ENCODE results near the gene PCGF5. TPM values are rescaled to one million over a fixed set of nuclear protein-coding genes. Genes with fewer than 3 reads are reported as not detected.
"Not testable (repeated sequence)": the region's sequence is repeated elsewhere in the genome, so short reads cannot be mapped to it uniquely, and the experiment has no call there.

The PCGF5 gene
- 6.9 TPM for polyA plus RNA-seq (2013, experiment 1 of 4)
- polyA plus RNA-seq (2013, experiment 2 of 4): 8.4 TPM
- 11.4 TPM for polyA plus RNA-seq (2013, experiment 3 of 4)
- 14.1 TPM for polyA plus RNA-seq (2013, experiment 4 of 4)

DNA sequence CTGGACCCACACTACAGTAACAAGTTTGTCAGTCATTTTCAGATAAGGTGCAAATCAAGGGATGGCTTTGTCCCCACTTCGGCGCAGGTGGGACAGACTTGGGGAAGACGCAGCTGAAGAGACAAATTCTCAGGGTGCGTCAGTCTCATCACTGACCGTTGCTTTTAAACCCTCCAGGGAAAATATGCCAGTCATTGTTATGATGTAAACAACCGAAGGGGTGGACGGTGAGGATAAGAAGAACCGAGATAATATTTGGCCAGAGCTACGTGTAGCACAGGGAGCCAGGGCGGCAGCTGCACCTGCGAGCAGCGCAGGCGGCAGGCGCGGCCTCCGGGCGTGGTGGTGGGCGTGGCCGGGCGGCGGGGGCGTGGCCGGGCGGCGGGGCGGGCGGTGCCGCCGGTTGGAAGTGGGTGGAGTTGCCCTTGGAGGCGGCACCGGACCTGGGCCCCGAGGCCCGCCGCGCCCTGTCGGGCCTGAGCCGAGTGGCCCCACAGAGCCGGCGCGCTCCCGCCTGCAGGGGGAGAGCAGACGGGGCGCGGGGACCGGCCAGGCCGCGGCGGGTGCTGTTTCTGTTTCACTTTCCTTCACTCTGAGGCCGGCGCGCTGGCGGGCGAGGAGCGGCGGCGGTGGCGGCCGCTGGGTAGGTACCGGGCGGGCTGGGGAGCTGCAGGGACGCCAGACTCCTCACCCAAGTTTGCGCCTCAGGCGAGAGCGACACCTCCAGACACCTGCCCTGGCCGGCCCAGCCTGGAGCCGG, at the start of gene PCGF5:
PCGF5 (plus strand) TSS at position 470 of the 760 bp plus-strand sequence. CDS start 2,209 bp downstream, outside the sequence.
- no peak within 1 kb of the TSS for H3K27ac ChIP-seq (ENCODE audit: insufficient read depth, low read depth, low read length, poor library complexity, severe bottlenecking)

DNA sequence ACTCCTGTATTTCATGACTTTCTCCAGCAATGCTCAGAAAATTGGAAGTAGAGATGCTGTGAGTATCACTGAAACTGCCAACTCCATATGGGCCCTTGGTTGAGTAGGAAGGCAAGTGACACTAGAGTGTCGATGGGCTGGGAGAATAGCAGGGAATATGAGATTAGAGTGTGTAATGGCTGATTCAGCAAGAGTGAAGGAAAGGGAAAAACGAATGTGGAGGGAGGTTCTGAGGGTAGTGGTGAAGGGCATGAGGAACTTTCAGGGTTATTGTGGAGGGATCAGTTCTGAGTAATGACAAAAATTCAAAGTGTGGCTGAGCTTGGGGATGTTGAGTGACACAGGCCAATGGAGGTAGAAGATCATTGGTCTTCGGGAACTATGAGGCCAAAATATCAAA, 49.0 kb upstream of the PCGF5 start:
- Histone ChIP-seq H3K4me1 (ENCODE audit: control insufficient read depth, insufficient read depth, low read length) (no peaks in the 10 kb centered on the region), H3K27me3 (ENCODE audit: control insufficient read depth, insufficient read depth, low read length, poor library complexity, severe bottlenecking) (peaks cover 19% of the 10 kb centered on the region), H3K9me3 (ENCODE audit: control insufficient read depth, low read length) (no peaks in the 10 kb centered on the region), H3K36me3 (ENCODE audit: control insufficient read depth, insufficient read depth, low read length) (no peaks in the 10 kb centered on the region), H3K27ac (ENCODE audit: insufficient read depth, low read depth, low read length, poor library complexity, severe bottlenecking) (no peak overlapping the region), H3K4me3 (ENCODE audit: insufficient read depth, low read depth, low read length) (no peak overlapping the region)
- 84 to 90% methylated on average over 3 of the region's 3 CpGs for WGBS, 2 experiments

More for the DNA sequence above, at the start of gene PCGF5:
- Histone ChIP-seq H3K4me3 (ENCODE audit: insufficient read depth, low read depth, low read length) (peak within 1 kb of the TSS; percentile 79), H3K9me3 (ENCODE audit: control insufficient read depth, low read length) (no peaks in the 10 kb centered on the region), H3K4me1 (ENCODE audit: control insufficient read depth, insufficient read depth, low read length) (peaks cover 2% of the 10 kb centered on the region), H3K27me3 (ENCODE audit: control insufficient read depth, insufficient read depth, low read length, poor library complexity, severe bottlenecking) (peaks cover 52% of the 10 kb centered on the region), H3K36me3 (ENCODE audit: control insufficient read depth, insufficient read depth, low read length) (no peaks in the 10 kb centered on the region)
- 2% methylated on average over 66 of the region's 66 CpGs for WGBS, 2 experiments

DNA sequence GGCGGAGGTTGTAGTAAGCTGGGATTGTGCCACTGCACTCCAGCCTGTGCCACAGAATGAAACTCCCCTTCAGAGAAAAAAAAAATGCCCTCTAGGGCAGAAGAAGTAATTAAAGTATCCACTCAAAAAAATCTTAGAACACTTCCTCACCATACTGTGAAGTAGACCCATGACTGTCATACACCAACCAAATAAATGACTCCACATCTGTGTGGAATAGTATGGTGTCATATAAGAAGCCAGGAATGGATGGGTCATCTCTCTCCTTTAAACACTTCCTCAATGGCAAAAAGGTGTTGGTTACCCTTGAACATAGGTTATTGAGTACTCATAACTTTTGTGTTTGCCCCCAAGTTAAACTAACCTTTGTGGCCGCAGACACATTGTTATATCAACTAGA, 48.1 kb upstream of the PCGF5 start:
- H3K9me3 ChIP-seq (ENCODE audit: control insufficient read depth, low read length): no peaks in the 10 kb centered on the region
- H3K36me3 ChIP-seq (ENCODE audit: control insufficient read depth, insufficient read depth, low read length): no peaks in the 10 kb centered on the region
- 96 to 98% methylated on average over 2 of the region's 2 CpGs for WGBS, 2 experiments

DNA sequence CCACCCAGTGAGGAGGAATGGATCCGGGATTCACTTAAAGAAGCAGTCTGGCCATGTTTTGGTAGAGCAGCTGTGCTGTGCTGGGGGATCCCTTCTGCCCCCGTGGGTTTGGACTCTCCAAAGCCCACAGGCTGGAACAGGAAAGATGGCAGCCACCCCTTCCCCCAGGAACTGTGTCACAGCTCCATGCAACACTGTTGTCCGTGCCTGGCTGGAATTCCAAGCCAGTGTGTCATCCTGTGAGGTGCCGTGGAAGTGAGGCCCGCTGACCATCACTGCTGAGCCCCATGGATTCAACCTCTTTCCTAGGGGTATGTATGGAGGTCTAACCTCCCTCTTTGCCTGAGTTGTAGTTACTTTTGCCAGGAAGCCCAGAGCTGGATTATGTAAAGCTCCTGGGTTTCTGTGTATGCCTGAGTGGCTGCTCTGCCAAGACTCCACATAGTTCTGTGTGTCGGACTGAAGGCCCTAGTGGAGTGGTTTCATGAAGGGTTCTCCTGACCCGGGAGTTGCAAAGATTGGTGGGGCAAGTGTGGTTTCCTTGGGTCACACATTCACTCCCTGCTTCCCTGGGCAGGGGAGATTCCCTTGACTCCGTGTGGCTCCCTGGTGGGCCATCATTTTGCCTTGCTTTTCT, 35.1 kb upstream of the PCGF5 start:
- Histone ChIP-seq H3K36me3 (ENCODE audit: control insufficient read depth, insufficient read depth, low read length) (no peaks in the 10 kb centered on the region), H3K4me1 (ENCODE audit: control insufficient read depth, insufficient read depth, low read length) (no peaks in the 10 kb centered on the region), H3K9me3 (ENCODE audit: control insufficient read depth, low read length) (no peaks in the 10 kb centered on the region), H3K27me3 (ENCODE audit: control insufficient read depth, insufficient read depth, low read length, poor library complexity, severe bottlenecking) (no peaks in the 10 kb centered on the region), H3K27ac (ENCODE audit: insufficient read depth, low read depth, low read length, poor library complexity, severe bottlenecking) (no peak overlapping the region), H3K4me3 (ENCODE audit: insufficient read depth, low read depth, low read length) (no peak overlapping the region)
- WGBS, 2 experiments: 91 to 94% methylated on average over 8 of the region's 8 CpGs

More for the DNA sequence above, 48.1 kb upstream of the PCGF5 start:
- peaks cover 11% of the 10 kb centered on the region for H3K27me3 ChIP-seq (ENCODE audit: control insufficient read depth, insufficient read depth, low read length, poor library complexity, severe bottlenecking)
- H3K27ac ChIP-seq (ENCODE audit: insufficient read depth, low read depth, low read length, poor library complexity, severe bottlenecking): no peak overlapping the region
- no peak overlapping the region for H3K4me3 ChIP-seq (ENCODE audit: insufficient read depth, low read depth, low read length)
- no peaks in the 10 kb centered on the region for H3K4me1 ChIP-seq (ENCODE audit: control insufficient read depth, insufficient read depth, low read length)

DNA sequence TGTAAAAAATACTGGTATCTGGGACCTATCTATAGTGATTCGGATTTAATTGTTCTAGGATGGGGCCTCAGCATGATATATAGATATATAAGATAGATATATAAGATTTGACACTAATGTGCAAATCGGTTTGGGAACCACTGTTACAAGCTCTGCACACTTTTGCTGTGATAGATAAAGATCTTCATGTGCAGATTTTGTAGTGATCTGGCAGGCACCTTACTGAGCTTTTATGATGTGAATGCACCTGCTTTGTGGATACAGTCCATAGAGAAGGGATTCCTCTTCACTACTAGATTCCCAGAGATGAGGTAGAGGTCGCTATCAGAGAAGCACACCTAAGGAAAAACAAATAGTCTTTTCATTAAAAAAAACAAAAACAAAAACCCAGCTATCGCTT, 33.3 kb upstream of the PCGF5 start:
- Histone ChIP-seq H3K36me3 (ENCODE audit: control insufficient read depth, insufficient read depth, low read length) (no peaks in the 10 kb centered on the region), H3K27ac (ENCODE audit: insufficient read depth, low read depth, low read length, poor library complexity, severe bottlenecking) (no peak overlapping the region), H3K4me1 (ENCODE audit: control insufficient read depth, insufficient read depth, low read length) (no peaks in the 10 kb centered on the region), H3K27me3 (ENCODE audit: control insufficient read depth, insufficient read depth, low read length, poor library complexity, severe bottlenecking) (no peaks in the 10 kb centered on the region), H3K9me3 (ENCODE audit: control insufficient read depth, low read length) (no peaks in the 10 kb centered on the region), H3K4me3 (ENCODE audit: insufficient read depth, low read depth, low read length) (no peak overlapping the region)
- WGBS, 2 experiments: 89 to 90% methylated on average over 1 to 2 of the region's 4 CpGs

DNA sequence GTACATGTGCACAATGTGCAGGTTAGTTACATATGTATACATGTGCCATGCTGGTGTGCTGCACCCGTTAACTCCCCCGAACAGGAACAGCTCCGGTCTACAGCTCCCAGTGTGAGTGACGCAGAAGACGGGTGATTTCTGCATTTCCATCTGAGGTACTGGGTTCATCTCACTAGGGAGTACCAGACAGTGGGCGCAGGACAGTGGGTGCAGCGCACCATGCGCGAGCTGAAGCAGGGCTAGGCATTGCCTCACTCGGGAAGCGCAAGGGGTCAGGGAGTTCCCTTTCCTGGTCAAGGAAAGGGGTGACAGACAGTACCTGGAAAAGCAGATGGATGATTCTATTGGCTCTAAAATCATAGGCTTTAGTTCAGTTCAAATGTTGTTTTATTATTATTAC, 32.5 kb upstream of the PCGF5 start:
- not testable (repeated sequence) for H3K9me3 ChIP-seq (ENCODE audit: control insufficient read depth, low read length); H3K4me3 ChIP-seq (ENCODE audit: insufficient read depth, low read depth, low read length); H3K27ac ChIP-seq (ENCODE audit: insufficient read depth, low read depth, low read length, poor library complexity, severe bottlenecking); H3K27me3 ChIP-seq (ENCODE audit: control insufficient read depth, insufficient read depth, low read length, poor library complexity, severe bottlenecking); H3K36me3 ChIP-seq (ENCODE audit: control insufficient read depth, insufficient read depth, low read length); H3K4me1 ChIP-seq (ENCODE audit: control insufficient read depth, insufficient read depth, low read length)
- 86 to 87% methylated on average over 11 of the region's 11 CpGs for WGBS, 2 experiments

DNA sequence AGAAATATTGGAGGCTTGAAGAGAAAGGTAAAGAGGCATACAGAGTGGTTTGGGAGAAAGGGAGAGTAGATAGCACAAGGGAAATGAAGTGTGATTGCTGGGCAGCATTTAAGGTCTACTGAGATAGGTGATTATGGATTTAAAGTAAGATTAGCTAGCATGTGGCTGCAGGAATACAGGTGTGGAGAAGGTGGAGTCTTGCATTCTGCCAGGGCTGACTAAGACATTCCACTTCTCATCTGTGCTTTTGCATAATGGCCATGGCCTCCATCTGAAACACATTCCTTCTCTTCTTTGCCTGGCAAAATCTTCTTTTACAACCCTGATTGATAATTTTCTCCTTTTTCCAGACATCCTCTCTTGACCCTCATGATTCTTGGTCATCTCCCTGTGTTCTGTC, 31.6 kb upstream of the PCGF5 start:
- H3K4me3 ChIP-seq (ENCODE audit: insufficient read depth, low read depth, low read length): no peak overlapping the region
- no peaks in the 10 kb centered on the region for H3K9me3 ChIP-seq (ENCODE audit: control insufficient read depth, low read length)
- H3K4me1 ChIP-seq (ENCODE audit: control insufficient read depth, insufficient read depth, low read length): no peaks in the 10 kb centered on the region
- no peak overlapping the region for H3K27ac ChIP-seq (ENCODE audit: insufficient read depth, low read depth, low read length, poor library complexity, severe bottlenecking)
- no peaks in the 10 kb centered on the region for H3K27me3 ChIP-seq (ENCODE audit: control insufficient read depth, insufficient read depth, low read length, poor library complexity, severe bottlenecking)
- H3K36me3 ChIP-seq (ENCODE audit: control insufficient read depth, insufficient read depth, low read length): no peaks in the 10 kb centered on the region

DNA sequence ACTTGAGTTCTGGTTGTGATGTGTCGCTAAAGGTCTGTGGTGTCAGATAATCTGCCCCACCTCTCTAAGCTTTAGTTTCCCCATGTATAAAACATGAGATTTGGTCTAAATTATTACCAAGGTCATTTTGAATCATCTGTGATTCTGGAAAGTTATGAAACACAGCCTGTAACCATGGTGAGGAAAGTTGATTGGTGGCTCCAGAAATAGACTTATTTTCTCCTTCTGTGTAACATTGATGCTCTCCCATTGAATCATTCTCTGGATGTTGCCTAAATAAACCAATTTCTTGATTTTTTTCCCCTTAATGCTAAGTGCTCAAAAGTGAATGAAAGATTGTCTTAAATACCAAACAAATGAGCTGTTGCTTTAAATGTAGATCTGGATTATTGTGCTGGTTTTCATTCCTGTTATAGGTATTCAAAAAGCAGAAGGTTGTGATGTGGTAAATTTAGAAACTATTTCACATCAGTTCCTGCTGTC, 30.0 kb upstream of the PCGF5 start:
- Histone ChIP-seq H3K9me3 (ENCODE audit: control insufficient read depth, low read length) (no peaks in the 10 kb centered on the region), H3K36me3 (ENCODE audit: control insufficient read depth, insufficient read depth, low read length) (no peaks in the 10 kb centered on the region), H3K4me3 (ENCODE audit: insufficient read depth, low read depth, low read length) (no peak overlapping the region), H3K27ac (ENCODE audit: insufficient read depth, low read depth, low read length, poor library complexity, severe bottlenecking) (no peak overlapping the region), H3K4me1 (ENCODE audit: control insufficient read depth, insufficient read depth, low read length) (no peaks in the 10 kb centered on the region), H3K27me3 (ENCODE audit: control insufficient read depth, insufficient read depth, low read length, poor library complexity, severe bottlenecking) (no peaks in the 10 kb centered on the region)
- WGBS, 2 experiments: 93% methylated on average over 1 of the region's 1 CpG; no CpG with 5 or more reads in 1 of the 2 experiments

DNA sequence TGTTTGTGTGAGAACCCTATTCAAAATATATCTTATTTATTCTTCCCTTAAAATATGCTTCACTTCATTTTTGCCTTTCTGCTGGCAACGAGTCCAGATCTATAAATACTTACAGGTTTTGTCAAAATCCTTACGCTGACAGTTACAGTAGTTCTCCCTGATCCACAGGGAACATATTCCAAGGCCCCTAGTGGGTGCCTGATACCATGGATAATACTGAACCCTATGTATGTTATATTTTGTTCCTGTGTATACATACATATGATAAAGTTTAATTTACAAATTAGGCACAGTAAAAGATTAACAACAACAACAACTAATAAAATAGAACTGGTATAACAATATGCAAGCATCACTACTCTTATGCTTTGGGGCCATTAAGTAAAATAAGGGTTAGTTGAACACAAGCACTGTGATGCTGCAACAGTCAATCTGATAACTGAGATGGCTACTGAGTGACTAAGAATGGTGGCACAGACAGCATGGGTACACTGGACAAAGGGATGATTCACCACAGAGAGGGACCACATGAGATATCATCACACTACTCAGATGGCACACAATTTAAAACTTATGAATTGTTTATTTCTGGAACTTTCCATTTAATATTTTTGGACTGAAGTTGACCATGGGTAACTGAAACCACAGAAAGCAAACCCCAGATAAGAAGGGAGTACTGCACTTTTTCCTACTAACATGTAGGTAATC, 29.4 kb upstream of the PCGF5 start:
- WGBS, 2 experiments: 93 to 95% methylated on average over 2 of the region's 2 CpGs
- no peaks in the 10 kb centered on the region for H3K4me1 ChIP-seq (ENCODE audit: control insufficient read depth, insufficient read depth, low read length)
- H3K36me3 ChIP-seq (ENCODE audit: control insufficient read depth, insufficient read depth, low read length): no peaks in the 10 kb centered on the region
- H3K27ac ChIP-seq (ENCODE audit: insufficient read depth, low read depth, low read length, poor library complexity, severe bottlenecking): no peak overlapping the region
- no peak overlapping the region for H3K4me3 ChIP-seq (ENCODE audit: insufficient read depth, low read depth, low read length)
- no peaks in the 10 kb centered on the region for H3K27me3 ChIP-seq (ENCODE audit: control insufficient read depth, insufficient read depth, low read length, poor library complexity, severe bottlenecking)
- no peaks in the 10 kb centered on the region for H3K9me3 ChIP-seq (ENCODE audit: control insufficient read depth, low read length)

DNA sequence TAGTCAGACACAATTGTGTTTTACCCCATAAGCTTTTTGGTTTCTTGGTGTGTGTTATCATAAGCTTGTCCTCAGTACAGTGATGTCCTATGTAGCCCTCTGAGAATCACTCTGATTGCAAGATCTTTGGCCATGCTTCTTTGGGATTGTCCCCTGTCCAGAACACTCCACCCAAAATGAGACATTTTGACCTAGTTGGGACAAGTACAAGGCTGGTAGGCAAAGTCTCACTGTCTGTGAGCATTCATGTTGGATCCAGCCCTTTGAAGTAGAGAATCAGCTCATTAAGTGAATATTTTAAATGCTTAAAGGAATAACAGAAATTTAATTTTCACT, 28.9 kb upstream of the PCGF5 start:
- Histone ChIP-seq H3K27me3 (ENCODE audit: control insufficient read depth, insufficient read depth, low read length, poor library complexity, severe bottlenecking) (no peaks in the 10 kb centered on the region), H3K9me3 (ENCODE audit: control insufficient read depth, low read length) (no peaks in the 10 kb centered on the region), H3K4me1 (ENCODE audit: control insufficient read depth, insufficient read depth, low read length) (no peaks in the 10 kb centered on the region), H3K27ac (ENCODE audit: insufficient read depth, low read depth, low read length, poor library complexity, severe bottlenecking) (no peak overlapping the region), H3K4me3 (ENCODE audit: insufficient read depth, low read depth, low read length) (no peak overlapping the region), H3K36me3 (ENCODE audit: control insufficient read depth, insufficient read depth, low read length) (no peaks in the 10 kb centered on the region)

Measured in ectodermal cell (in vitro differentiated cells).